ENCODE results near the gene PAOX. TPM values are rescaled to one million over a fixed set of nuclear protein-coding genes. Genes with fewer than 3 reads are reported as not detected.

The PAOX gene
- total and polyA plus RNA-seq, 2 of the 13 experiments (the other 11 are each of a cell fraction or from before 2014, with no cell fraction given): 0.49 to 0.77 TPM

DNA sequence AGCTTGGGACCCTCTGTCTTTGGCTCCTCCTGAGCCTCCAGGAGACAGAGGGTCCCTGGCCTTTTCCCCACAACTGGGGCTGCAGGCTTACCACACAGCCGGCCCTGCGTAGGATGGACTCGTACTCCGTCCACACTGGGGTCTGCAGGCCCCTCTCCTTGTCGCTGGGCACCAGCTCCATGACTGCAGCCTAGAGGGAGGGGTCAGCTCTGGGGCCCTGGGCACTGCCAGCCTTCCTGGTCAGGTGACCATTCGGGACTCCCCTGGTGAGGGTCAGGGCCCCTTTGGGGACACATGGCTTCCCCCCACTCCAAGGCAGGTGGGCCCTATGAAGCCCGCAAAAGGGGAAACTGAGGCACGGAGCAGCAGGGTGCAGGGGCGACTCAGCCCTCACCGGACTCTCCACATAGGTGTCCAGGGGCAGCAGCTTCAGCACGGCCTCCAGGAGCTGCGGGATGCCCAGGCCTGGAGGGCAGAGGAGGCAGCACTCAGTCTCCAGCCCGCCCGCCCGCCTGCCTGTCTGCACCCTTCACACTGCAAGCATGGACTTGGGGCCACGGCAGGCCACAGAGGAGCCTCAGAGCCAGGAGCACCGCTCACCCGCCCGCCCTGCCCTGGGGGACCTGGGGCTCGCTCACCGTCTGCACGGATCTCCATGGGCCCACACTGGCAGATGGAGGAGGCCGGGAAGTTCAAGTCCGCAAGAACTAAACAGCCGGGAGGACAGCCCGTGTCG lies 22.3 kb upstream of the PAOX start (continued):
- TF ChIP-seq, protein P1, sequence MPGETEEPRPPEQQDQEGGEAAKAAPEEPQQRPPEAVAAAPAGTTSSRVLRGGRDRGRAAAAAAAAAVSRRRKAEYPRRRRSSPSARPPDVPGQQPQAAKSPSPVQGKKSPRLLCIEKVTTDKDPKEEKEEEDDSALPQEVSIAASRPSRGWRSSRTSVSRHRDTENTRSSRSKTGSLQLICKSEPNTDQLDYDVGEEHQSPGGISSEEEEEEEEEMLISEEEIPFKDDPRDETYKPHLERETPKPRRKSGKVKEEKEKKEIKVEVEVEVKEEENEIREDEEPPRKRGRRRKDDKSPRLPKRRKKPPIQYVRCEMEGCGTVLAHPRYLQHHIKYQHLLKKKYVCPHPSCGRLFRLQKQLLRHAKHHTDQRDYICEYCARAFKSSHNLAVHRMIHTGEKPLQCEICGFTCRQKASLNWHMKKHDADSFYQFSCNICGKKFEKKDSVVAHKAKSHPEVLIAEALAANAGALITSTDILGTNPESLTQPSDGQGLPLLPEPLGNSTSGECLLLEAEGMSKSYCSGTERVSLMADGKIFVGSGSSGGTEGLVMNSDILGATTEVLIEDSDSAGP (CRISPR knock-in tag; IDR thresholded peaks at IDR 0.05; ENCODE audit: borderline replicate concordance): 0 out of 2 replicates have a peak, but pooled peaks have one; percentile 8
- TF ChIP-seq ZSCAN25 (CRISPR knock-in tag; IDR thresholded peaks at IDR 0.05) (0 out of 2 replicates have a peak, but pooled peaks have one; percentile 6), IRF2 (CRISPR knock-in tag; IDR thresholded peaks at IDR 0.05) (no peak), YY1 (IDR thresholded peaks at IDR 0.05; ENCODE audit: insufficient read depth, insufficient replicate concordance, low read depth, low read length) (no peak), ATAD3A (CRISPR knock-in tag; IDR thresholded peaks at IDR 0.05) (no peak), ZNF256 (CRISPR knock-in tag; conservative IDR thresholded peaks at IDR 0.05) (no peak), KDM5B (CRISPR knock-in tag; IDR thresholded peaks at IDR 0.05; ENCODE audit: borderline replicate concordance) (peak; percentile 26; the same call in 1 of the 2 replicates), MYNN (CRISPR knock-in tag; IDR thresholded peaks at IDR 0.05; ENCODE audit: low read depth) (no peak), SAP130 (CRISPR knock-in tag; IDR thresholded peaks at IDR 0.05; ENCODE audit: low read depth) (no peak), ISL2 (CRISPR knock-in tag; IDR thresholded peaks at IDR 0.05) (no peak), KAT2B (IDR thresholded peaks at IDR 0.05; ENCODE audit: borderline replicate concordance, low read depth, low read length) (no peak), JUNB (CRISPR knock-in tag; IDR thresholded peaks at IDR 0.05; ENCODE audit: borderline replicate concordance) (no peak), BORCS8-MEF2B (CRISPR knock-in tag; IDR thresholded peaks at IDR 0.05) (no peak), MAX (IDR thresholded peaks at IDR 0.05) (no peak), MBD4 (IDR thresholded peaks at IDR 0.05; ENCODE audit: borderline replicate concordance, low read length) (no peak), NR2F6 (IDR thresholded peaks at IDR 0.05) (no peak), NR2F6 (CRISPR knock-in tag; IDR thresholded peaks at IDR 0.05) (no peak), NRL (CRISPR knock-in tag; IDR thresholded peaks at IDR 0.05; ENCODE audit: borderline replicate concordance) (0 out of 2 replicates have a peak, but pooled peaks have one; percentile 52), ZNF772 (CRISPR knock-in tag; IDR thresholded peaks at IDR 0.05) (0 out of 2 replicates have a peak, but pooled peaks have one; percentile 2), CREM (IDR thresholded peaks at IDR 0.05) (no peak), CREM (CRISPR knock-in tag; IDR thresholded peaks at IDR 0.05) (no peak), ZNF235 (CRISPR knock-in tag; IDR thresholded peaks at IDR 0.05; ENCODE audit: borderline replicate concordance) (peak; percentile 66; the same call in 1 of the 2 replicates), ZFP62 (CRISPR knock-in tag; IDR thresholded peaks at IDR 0.05) (no peak), NCOR1 (IDR thresholded peaks at IDR 0.05; ENCODE audit: borderline replicate concordance, low read length) (no peak), SNAPC2 (CRISPR knock-in tag; IDR thresholded peaks at IDR 0.05) (no peak), EP300 (IDR thresholded peaks at IDR 0.05; ENCODE audit: low read depth in 2 of 2, low read length in 2 of 2) (no peak), EP300 (CRISPR knock-in tag; IDR thresholded peaks at IDR 0.05; ENCODE audit: borderline replicate concordance) (no peak)
- TF ChIP-seq, protein P2, sequence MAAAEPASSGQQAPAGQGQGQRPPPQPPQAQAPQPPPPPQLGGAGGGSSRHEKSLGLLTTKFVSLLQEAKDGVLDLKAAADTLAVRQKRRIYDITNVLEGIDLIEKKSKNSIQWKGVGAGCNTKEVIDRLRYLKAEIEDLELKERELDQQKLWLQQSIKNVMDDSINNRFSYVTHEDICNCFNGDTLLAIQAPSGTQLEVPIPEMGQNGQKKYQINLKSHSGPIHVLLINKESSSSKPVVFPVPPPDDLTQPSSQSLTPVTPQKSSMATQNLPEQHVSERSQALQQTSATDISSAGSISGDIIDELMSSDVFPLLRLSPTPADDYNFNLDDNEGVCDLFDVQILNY (CRISPR knock-in tag; conservative IDR thresholded peaks at IDR 0.05): no peak
- TF ChIP-seq, protein P3, sequence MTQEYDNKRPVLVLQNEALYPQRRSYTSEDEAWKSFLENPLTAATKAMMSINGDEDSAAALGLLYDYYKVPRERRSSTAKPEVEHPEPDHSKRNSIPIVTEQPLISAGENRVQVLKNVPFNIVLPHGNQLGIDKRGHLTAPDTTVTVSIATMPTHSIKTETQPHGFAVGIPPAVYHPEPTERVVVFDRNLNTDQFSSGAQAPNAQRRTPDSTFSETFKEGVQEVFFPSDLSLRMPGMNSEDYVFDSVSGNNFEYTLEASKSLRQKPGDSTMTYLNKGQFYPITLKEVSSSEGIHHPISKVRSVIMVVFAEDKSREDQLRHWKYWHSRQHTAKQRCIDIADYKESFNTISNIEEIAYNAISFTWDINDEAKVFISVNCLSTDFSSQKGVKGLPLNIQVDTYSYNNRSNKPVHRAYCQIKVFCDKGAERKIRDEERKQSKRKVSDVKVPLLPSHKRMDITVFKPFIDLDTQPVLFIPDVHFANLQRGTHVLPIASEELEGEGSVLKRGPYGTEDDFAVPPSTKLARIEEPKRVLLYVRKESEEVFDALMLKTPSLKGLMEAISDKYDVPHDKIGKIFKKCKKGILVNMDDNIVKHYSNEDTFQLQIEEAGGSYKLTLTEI (CRISPR knock-in tag; conservative IDR thresholded peaks at IDR 0.05): no peak

Data from HepG2 (cell line).